ENCODE measurements around the gene MYD88. TPM values are rescaled to one million over a fixed set of nuclear protein-coding genes. Genes with fewer than 3 reads are reported as not detected.

MYD88 gene
- total and polyA plus RNA-seq, 2 experiments from 2014 or later: 12.7 to 51.4 TPM

- TF ChIP-seq CTCF (IDR thresholded peaks at IDR 0.05; ENCODE audit: poor library complexity) (no peak), EZH2phosphoT487 (IDR thresholded peaks at IDR 0.05; ENCODE audit: low read depth, severe bottlenecking, unreplicated experiment) (no peak), EZH2 (IDR thresholded peaks at IDR 0.05; ENCODE audit: borderline replicate concordance) (no peak)
- DNase-seq (ENCODE audit: low spot score): no peak
- Histone ChIP-seq H3K4me2 (no peak overlapping the region), H3K79me2 (no peaks in the 10 kb centered on the region), H3K9me3 (ENCODE audit: low read depth) (no peaks in the 10 kb centered on the region), H3K27me3 (no peaks in the 10 kb centered on the region), H4K20me1 (ENCODE audit: insufficient read depth, poor library complexity, severe bottlenecking) (no peaks in the 10 kb centered on the region), H3K4me3 (no peak overlapping the region), H2AFZ (no peak overlapping the region), H3K4me1 (ENCODE audit: insufficient read depth) (no peaks in the 10 kb centered on the region), H3K36me3 (replicated peaks; ENCODE audit: insufficient read depth, low read depth) (no peaks in the 10 kb centered on the region), H3K27ac (no peak overlapping the region), H3K9me2 (replicated peaks; ENCODE audit: insufficient read depth) (no peaks in the 10 kb centered on the region)
- WGBS (ENCODE audit: low lambda C conversion rate, missing lambda C conversion rate): 94% methylated on average over 2 of the region's 2 CpGs
Measured at GRCh38 chr3:38152609-38153008, 14.1 kb downstream of the MYD88 start.

- Histone ChIP-seq H3K9me3 (ENCODE audit: low read depth) (no peaks in the 10 kb centered on the region), H3K79me2 (no peaks in the 10 kb centered on the region), H3K27me3 (no peaks in the 10 kb centered on the region), H3K4me3 (no peak overlapping the region), H3K4me2 (no peak overlapping the region), H3K27ac (peak overlapping the region; percentile 48), H3K9me2 (replicated peaks; ENCODE audit: insufficient read depth) (no peaks in the 10 kb centered on the region), H2AFZ (no peak overlapping the region), H4K20me1 (ENCODE audit: insufficient read depth, poor library complexity, severe bottlenecking) (no peaks in the 10 kb centered on the region), H3K36me3 (replicated peaks; ENCODE audit: insufficient read depth, low read depth) (no peaks in the 10 kb centered on the region), H3K4me1 (ENCODE audit: insufficient read depth) (no peaks in the 10 kb centered on the region)
- DNase-seq (ENCODE audit: low spot score): no peak
- TF ChIP-seq EZH2 (IDR thresholded peaks at IDR 0.05; ENCODE audit: borderline replicate concordance) (no peak), EZH2phosphoT487 (IDR thresholded peaks at IDR 0.05; ENCODE audit: low read depth, severe bottlenecking, unreplicated experiment) (no peak), CTCF (IDR thresholded peaks at IDR 0.05; ENCODE audit: poor library complexity) (no peak)
- WGBS (ENCODE audit: low lambda C conversion rate, missing lambda C conversion rate): 100% methylated on average over 2 of the region's 2 CpGs
Measured at GRCh38 chr3:38153221-38153620, 14.8 kb downstream of the MYD88 start.

GRCh38 chr3:38154033-38154494 is 15.6 kb downstream of the MYD88 start:
- peak overlapping the region; percentile 59 for H3K27ac ChIP-seq
- H3K9me3 ChIP-seq (ENCODE audit: low read depth): no peaks in the 10 kb centered on the region
- no peaks in the 10 kb centered on the region for H4K20me1 ChIP-seq (ENCODE audit: insufficient read depth, poor library complexity, severe bottlenecking)
- 47% methylated on average over 2 of the region's 2 CpGs for WGBS (ENCODE audit: low lambda C conversion rate, missing lambda C conversion rate)
- no peaks in the 10 kb centered on the region for H3K9me2 ChIP-seq (replicated peaks; ENCODE audit: insufficient read depth)
- H3K4me3 ChIP-seq: no peak overlapping the region
- no peaks in the 10 kb centered on the region for H3K27me3 ChIP-seq
- no peak overlapping the region for H3K4me2 ChIP-seq
- peak; percentile 67 for DNase-seq (ENCODE audit: low spot score)
- no peak overlapping the region for H2AFZ ChIP-seq
- TF ChIP-seq EZH2 (IDR thresholded peaks at IDR 0.05; ENCODE audit: borderline replicate concordance): no peak
- TF ChIP-seq EZH2phosphoT487 (IDR thresholded peaks at IDR 0.05; ENCODE audit: low read depth, severe bottlenecking, unreplicated experiment): no peak
- TF ChIP-seq CTCF (IDR thresholded peaks at IDR 0.05; ENCODE audit: poor library complexity): no peak
- no peaks in the 10 kb centered on the region for H3K36me3 ChIP-seq (replicated peaks; ENCODE audit: insufficient read depth, low read depth)
- no peaks in the 10 kb centered on the region for H3K4me1 ChIP-seq (ENCODE audit: insufficient read depth)
- H3K79me2 ChIP-seq: no peaks in the 10 kb centered on the region
